HFF-Myc (cell line): ENCODE data around the gene LDB2.

ENCODE experiments used
- DNase-seq: peaks from one replicate; pipeline ENCODE4 v3.0.0-alpha.2; 2011; ENCODE audit warnings: low read depth; ENCODE audit errors: extremely low read depth
- H3K4me3 ChIP-seq: replicated peaks from 2 replicates; pipeline ENCODE4 v1.5.1; 2011; ENCODE audit warnings: low read depth, mild to moderate bottlenecking, control low read depth, low read length
- TF ChIP-seq, protein P1 (sequence below): IDR thresholded peaks from 2 replicates; pipeline ENCODE4 v1.5.1; 2012; ENCODE audit warnings: mild to moderate bottlenecking, low read depth, low read length, control low read depth; ENCODE audit errors: missing control alignments

The LDB2 gene

DNA sequence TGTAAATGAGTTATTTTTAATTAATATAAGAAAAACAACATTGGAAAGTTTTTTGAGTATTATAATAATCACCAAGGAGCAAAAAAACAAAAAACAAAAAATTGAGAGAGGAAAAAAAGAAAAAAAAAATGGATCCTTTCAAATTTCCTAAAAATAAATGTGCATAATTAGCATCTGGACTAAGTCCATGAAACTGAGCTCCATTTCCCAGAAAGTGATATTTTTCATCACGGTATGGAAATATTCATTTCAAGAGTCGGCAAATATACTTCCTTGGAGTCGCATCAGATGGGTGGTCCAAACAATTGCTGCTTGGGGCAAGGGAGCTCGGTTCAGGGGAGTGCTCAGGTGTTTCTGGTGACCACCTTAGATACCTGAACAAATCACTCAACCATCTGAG, 305.1 kb downstream of the LDB2 start:
- TF ChIP-seq, protein P1, sequence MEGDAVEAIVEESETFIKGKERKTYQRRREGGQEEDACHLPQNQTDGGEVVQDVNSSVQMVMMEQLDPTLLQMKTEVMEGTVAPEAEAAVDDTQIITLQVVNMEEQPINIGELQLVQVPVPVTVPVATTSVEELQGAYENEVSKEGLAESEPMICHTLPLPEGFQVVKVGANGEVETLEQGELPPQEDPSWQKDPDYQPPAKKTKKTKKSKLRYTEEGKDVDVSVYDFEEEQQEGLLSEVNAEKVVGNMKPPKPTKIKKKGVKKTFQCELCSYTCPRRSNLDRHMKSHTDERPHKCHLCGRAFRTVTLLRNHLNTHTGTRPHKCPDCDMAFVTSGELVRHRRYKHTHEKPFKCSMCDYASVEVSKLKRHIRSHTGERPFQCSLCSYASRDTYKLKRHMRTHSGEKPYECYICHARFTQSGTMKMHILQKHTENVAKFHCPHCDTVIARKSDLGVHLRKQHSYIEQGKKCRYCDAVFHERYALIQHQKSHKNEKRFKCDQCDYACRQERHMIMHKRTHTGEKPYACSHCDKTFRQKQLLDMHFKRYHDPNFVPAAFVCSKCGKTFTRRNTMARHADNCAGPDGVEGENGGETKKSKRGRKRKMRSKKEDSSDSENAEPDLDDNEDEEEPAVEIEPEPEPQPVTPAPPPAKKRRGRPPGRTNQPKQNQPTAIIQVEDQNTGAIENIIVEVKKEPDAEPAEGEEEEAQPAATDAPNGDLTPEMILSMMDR, result no peak
- no peak overlapping the region for H3K4me3 ChIP-seq
- no peak for DNase-seq

DNA sequence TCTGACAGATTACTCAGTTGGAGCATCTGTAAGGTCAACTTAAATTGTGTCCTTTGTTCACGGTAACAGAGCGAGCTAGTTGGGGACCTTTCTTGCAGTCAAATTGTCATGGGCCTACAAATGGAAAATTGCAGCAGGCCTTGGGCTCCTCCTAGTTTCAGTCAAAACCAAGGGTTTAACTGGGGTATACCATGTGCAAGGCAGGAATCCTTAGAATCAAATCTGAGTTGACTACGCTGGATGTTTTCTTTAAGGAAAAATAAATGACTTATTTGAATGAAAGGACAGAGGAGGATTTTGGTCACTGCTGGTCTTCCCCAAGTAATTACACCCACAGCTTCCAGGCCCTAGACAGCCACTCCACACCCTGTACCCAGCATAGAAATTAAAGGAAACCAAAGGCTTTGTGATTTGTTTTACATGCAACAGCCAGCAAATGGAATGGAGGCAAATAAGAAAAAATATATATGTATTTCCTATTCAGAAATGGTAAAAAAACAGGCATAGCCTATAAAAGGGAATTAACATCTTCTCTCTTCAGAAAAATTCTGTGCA, 307.1 kb downstream of the LDB2 start:
- no peak for DNase-seq
- TF ChIP-seq, protein P1, result no peak
- no peak overlapping the region for H3K4me3 ChIP-seq

DNA sequence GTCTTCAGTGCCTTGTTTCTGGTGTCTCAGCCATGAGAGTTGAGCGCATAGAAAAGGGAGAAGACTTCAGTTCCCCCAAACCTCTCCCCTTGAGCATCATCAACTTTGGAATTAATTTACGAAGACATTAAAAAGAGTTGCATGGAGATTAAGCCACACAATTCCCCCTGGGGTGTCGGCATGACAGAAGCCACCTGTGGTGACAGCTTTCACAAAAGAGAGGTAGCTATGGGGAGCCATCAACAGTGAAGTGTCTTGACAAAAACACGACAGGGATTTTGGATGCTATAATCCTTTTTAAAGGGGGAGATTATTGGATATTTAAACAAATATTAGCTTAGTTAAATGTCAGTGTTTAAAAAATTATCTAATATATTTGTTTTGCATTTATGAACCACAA, 307.6 kb downstream of the LDB2 start:
- no peak overlapping the region for H3K4me3 ChIP-seq
- DNase-seq, result no peak
- TF ChIP-seq, protein P1, result no peak

DNA sequence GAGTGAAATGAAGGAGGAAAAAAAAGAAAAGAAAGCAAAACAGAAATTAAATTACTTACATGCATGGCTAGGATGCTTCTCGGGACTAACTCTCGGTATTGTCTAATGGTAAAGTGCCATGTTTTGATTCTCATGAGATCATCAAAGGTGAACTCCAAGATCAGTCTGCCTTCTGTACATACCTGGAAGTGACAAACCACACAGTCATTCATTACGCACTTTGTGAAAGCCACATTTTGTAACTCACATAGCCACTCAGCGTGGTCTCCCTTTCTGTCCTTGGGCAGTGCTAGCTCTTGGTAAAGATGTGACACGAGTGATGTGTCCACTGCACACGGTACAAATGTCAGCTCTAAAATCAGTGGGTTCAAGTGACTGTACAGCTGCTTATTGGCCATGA, 309.8 kb downstream of the LDB2 start:
- TF ChIP-seq, protein P1, result no peak
- H3K4me3 ChIP-seq, result no peak overlapping the region
- no peak for DNase-seq

DNA sequence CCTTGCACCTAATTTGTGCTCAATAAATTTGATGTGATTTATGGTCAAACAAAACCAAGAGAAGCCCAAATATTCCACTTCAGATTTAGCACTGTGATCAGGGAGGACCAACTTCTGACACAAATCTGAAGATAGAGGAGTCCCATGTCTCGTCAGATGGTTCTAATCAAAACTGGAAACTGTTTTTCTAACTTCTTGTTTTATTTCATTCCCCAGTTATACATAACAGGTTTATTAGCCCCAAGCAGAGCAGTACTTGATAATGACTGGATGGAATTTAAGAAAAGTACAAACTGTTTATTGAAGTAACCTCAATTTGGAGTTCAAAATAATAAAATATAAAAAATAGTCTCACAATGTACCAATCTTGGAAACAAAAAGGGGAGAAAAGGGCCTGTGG, 310.3 kb downstream of the LDB2 start:
- no peak for DNase-seq
- TF ChIP-seq, protein P1, result no peak
- no peak overlapping the region for H3K4me3 ChIP-seq

DNA sequence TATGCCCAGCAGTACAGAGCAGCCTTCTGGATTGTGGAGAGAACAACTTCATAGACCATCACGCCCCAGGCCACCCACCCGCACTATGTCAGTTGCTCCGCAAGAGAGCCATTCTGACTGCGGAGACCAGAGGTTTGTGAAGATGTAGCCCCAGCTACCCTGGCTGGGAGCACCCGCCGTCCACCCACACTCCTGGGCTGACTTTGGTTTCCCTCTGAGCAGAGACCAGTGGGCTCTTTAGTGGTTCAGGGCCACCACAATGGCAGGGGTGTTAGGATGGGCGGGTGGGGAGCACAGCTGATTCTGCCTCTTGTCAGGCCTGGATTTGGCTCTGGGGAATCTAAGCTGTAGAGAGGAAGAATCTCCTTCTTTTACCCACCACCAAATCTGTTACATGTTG, 313.4 kb downstream of the LDB2 start:
- H3K4me3 ChIP-seq, result no peak overlapping the region
- DNase-seq, result no peak
- TF ChIP-seq, protein P1, result no peak

DNA sequence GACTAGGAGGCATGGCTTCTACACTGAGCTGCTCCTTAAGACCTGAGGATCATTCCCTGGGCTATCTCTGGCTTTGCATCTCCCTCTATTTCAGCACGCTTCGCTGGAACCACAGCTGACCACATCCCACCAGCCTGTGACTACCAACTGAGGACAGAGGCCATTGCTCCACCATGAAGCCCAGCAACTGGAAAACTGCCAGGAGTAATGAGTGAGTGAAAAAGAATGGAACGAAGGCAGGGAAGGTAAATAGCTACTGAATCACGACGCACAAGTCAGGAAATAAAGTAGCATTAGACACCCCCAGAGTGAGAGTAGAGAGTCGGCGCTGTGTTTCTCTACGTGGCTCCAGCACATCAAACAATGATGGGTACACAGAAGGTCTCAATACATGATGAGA, 314.7 kb downstream of the LDB2 start:
- no peak overlapping the region for H3K4me3 ChIP-seq
- DNase-seq, result no peak
- TF ChIP-seq, protein P1, result no peak
